Measurements from ENCODE around the gene RND3.

The RND3 gene

GRCh38 chr2:150491430-150491829, 4.0 kb upstream of the RND3 start:
- DNase-seq = no peak

DNA sequence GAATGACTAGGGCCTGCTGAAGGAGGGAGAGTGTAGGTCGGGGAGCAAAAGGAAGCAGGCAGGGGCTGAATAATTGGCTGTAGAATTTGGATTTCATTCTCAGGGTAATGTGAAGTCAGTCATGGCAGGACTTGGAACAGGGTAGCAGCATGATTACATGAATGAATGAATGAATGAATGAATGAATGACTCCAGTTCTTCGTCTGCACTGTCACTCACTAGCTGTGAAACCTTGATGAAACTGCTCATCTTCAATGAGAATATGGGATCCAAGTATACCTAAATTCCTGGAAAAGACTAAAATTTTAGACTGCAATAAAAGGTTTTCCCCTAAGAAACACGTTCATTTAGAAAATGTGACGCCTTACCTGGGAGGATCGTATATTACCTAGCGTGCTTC, 3.0 kb upstream of the RND3 start:
- DNase-seq = no peak

DNA sequence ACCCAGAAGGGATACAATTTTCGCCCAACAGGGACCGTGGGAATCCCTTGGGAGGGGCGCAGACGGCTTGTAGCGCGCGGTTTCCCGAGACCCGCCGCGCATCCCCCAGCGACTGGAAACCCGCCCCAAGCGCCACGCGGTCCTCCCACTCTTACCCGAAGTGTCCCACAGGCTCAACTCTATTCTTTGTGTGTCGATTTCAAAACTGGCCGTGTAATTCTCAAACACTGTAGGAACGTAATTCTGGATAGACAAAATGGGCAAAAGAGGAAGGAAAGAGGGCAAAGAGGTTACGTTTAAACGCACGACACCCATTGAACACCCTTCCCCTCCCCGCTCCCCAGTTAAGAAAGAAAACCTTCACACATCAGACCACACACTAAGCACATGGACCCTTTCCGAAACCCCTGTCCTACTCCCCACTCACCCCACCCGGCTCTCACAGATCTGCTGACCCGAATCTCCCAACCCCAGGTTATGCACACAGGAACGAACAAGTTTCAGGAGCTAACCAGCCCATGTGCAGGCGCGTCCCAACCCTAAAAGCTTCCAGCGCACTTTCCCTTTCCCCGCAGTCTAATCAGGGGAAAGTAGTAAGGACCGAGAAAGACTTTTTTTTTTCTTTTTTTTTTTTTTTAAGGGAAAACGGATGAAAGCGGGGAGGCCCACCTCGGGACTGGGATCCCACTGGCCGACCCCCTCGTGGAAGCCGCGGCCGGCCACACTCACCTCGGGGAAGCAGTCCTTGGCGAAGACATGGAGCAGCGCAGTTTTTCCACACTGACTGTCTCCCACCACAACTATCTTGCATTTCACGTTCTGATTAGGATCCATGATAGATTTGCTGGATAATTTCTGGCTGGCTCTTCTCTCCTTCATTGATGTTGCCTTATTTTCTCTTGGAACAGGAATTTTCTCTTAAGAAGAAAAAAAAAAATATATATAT, 655 bp downstream of the RND3 start:
- DNase-seq = no peak

DNA sequence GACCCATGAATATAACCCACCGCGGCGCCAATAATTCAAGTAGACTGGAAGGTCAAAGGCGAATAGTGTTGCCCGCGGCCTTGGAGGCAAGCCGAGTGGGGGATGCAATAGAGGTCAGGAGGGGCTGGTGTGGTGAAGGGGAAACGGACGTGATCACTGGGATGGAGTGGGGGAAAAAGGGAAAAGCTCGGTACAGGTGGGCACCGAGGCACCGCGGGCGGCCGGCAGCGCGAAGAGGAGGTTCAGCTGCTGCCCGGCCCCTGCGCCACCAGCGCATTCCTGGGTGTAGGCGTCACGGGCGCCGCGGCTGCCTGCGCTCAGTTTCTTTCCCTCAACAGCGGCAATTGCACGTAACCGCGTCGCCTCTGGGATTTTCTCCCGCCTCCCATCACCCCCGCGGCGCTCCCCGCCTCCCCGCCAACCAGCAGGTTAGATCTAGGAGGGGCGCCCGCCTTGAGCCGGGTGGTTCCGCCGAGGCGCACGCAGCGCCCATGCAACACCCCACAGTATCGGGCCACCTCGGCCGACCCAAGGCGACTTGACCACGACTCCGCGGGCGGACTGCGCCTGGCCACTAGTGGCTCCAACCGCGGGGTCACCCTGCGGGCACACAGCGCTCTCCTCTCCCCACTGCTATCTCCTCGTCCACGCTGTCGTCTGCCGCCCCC, 1.5 kb downstream of the RND3 start:
- DNase-seq = no peak

- no peak for DNase-seq
These were observed 2.2 kb downstream of the RND3 start for GRCh38 chr2:150485114-150485870.

- DNase-seq = no peak
These were observed 2.9 kb downstream of the RND3 start for GRCh38 chr2:150484461-150485021.

DNA sequence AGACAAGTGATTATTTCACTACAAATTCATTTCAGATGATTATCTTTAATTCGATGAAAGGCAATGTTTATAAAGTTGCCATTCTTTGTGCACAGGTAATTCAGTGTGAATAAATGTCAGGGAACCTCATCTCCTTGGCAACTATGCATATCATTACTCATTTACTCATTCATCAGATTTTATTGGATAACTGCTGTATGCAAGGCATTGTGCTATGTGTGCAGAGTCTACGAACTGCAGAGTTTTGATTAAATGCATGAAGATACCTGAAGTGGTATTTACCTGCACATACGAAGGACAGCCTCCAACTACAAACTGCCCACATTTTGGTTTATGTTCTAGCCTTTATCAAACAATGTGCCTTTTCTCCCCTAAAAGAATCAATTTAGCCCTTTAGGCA, 3.5 kb downstream of the RND3 start:
- no peak for DNase-seq

GRCh38 chr2:150483532-150483931, 3.9 kb downstream of the RND3 start:
- no peak for DNase-seq

DNA sequence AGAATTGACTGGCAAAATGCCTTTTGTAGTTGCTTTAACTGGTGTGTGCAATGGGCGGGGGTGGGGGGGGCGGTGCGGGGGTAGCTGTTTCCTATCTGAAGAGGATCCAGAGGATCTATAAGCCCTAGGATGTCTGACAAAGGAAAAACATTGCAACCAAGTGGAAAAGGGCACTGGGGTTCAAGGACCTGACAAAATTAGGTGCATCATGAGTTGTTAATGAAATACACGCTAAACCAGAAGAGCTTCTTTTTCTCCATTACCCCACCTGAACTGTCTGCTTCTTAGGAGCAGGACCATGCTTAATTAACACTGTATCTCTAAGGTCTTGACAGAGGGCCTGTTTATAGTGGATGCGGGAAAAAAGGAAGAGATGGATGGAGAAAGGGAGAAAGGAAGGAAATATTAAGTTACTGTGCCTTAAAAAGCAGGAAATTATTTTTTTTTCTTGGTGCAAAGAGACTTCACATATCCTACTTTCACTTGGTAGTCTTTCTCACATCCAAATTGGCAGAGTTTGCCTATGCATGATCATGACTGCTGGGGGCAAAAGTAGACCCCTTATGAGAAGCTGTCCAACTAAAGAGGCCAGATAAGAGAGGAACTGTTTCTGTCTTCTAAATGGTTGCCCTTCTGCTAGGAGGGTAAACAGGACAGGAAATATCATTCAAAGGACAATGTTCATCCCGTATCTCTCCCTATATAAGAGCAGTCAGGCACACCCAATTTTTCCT, 4.6 kb downstream of the RND3 start:
- no peak for DNase-seq

GRCh38 chr2:150482111-150482510, 5.4 kb downstream of the RND3 start:
- no peak for DNase-seq

- no peak for DNase-seq
These were observed 6.3 kb downstream of the RND3 start for GRCh38 chr2:150480971-150481830.

- DNase-seq = no peak
These were observed 7.2 kb downstream of the RND3 start for GRCh38 chr2:150480241-150480640.

DNA sequence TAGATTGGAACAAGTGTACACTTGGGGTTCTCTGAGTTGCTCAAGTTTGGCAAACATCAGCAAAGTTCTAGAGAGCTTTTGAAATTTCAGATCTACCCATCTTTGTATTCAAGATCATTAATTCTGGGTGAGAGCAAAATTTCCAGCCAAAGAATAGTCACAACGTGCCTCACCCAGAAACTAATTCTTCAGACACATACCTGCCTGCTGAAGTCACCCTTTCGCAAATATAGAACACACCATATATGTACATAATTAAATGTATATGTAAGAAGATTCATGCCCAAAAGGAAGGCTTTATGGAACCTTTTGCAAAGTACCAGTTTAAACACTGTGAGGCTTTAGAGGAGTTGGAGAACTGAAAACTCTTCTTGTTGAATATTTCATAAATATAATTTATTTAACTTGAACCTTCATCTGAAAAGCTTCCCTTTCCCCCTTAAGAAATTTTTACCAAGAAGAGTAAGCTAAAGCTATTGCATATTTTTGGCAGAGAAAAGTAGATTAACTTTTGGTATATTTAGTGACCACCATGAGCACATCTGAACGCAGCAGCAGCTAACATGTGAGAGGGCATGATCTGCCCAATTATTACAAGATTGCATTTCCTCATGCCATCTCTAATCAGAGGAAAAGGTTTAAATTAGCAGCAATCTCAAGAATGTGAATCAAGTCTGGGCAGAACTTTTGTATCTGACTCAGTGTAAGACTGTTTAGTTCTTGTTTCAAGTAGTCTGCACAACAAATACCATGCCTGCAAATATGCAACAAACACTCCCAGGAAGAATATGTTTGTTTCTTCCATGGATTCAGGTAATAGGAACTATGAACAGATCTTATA, 8.2 kb downstream of the RND3 start:
- DNase-seq = no peak

DNA sequence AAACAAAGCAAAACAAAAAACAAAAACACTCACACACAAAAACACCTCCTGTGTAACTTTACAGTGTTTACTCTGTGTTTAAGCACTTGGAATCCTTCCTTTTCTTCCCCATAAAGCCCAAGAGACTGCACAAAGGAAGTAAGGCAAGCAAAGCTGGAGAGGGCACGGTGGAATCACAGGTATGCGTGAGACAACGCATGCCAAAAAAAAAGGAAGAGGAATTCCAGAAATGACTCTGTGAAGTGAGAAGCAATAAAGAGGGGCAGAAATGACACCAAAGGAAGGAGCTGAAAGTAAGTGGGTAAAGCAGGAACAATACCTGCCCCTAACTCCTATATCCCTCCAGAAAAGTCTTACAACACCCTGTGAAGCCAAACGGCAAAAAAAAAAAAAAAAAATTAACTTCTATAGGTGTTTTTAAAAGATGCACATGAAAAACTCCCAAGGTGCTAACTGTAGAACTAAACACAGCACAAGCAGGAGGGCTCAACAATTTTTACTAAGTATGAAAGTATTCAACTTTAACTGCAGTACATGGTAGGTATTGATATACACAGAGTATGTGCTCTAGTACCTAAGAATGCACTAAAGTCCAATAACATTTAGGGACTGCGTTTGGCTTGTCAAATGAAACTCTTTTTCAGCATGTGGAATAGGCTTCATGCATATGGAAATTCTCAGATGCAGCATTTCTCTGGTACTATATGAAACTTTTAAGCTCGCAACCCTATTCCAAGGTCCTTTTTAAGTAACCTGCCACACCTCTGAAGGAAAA, 9.1 kb downstream of the RND3 start:
- no peak for DNase-seq

DNA sequence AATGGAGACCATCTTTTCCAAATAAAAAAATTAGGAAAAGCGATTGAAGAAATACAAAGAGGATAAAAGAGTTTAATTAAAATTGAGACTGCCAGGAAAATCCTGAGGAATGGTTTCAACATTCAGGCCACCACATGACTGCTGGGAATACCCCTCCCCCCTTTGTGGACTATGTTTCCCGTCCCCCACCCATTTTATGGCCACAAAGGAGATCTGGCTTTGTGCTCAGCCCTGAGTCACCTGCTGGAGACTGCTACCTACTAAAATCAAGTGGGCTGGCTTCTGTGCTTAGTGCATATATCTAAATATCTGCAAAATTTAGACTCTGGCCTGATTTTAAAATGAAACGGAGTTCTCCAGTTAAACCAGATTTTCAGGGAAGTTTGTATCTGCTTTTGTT, 10.1 kb downstream of the RND3 start:
- DNase-seq = no peak

DNA sequence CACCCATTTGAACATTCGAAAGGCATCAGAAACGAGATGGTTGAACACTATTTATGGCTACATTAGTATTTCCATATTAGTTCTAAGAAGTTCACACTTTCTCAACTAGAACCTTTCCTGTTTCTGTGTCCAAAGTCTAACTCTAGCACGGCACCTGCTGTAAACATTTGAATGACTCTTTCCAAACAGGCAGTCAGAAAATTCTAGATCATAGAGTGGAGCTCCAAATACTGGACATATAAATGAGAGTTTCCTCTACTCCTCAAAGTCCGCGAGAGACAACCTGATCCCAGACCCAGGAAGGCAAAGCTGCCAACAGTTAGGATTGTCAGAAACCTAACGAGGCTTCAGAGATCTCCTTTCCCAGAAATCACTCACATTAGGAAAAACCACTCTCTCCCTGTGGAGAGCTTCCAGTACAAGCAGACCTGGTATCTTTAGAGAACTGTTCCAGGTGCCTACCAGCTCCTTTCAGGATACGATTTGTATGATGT, 10.6 kb downstream of the RND3 start:
- no peak for DNase-seq

GRCh38 chr2:150476286-150476685, 11.2 kb downstream of the RND3 start:
- no peak for DNase-seq

DNA sequence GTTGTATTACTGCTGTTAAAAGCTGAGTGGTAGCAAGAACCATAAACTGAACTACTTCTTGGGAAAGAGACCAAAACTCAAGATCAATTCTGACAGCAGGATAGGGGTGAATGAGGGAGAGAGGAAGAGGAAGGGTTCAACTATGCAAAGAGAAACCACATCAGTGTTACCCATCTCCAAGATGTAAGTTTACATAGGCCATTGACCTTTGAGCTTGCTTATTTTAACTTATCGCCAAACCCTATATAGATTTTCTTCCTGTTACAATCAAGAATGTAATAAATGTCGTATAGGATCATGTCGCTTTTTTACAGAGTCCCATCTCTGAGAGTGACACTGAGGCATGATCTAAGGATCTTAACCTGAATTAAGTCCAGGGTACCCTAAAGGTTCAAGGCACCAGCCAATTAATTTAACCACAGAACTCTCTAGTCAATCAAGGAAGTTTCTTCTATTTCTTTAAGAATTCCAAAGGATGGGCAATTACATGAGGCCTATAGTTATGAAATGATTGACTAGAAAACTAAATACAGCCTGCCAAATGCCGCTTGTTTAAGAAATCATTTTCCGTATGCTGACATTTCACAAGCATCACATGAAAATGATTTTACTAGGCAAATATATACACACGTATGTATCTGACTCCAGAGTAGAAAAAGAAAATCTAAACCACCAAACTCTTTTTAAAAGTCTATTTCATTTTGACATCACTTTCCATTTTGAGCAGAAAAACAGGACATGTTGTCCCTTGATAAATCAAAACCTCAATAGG, 11.8 kb downstream of the RND3 start:
- DNase-seq = no peak

Measured in GF-D8 (cell line).